ENCODE data around the gene CSF2RB.

DNA sequence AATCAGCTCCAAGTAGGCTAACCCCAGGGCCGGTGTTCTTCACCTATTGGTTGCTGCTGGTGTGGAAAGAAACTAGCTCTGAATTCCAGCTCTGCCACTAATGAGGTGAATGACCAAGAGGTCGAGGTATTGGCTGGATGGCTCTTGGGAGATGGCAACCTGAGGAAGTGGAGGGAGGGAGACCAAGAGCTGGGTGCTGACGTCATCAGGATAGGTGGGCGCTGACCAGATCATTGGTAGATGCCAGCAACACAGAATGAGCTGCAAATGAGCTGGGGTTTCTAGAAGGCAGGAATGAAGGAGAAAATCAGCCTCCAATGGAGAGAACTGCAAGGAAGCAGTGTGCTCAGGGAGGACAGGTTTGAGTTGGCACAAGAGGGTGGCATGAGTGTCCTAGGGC is 14.7 kb upstream of the CSF2RB start:
- TF ChIP-seq, protein P1, sequence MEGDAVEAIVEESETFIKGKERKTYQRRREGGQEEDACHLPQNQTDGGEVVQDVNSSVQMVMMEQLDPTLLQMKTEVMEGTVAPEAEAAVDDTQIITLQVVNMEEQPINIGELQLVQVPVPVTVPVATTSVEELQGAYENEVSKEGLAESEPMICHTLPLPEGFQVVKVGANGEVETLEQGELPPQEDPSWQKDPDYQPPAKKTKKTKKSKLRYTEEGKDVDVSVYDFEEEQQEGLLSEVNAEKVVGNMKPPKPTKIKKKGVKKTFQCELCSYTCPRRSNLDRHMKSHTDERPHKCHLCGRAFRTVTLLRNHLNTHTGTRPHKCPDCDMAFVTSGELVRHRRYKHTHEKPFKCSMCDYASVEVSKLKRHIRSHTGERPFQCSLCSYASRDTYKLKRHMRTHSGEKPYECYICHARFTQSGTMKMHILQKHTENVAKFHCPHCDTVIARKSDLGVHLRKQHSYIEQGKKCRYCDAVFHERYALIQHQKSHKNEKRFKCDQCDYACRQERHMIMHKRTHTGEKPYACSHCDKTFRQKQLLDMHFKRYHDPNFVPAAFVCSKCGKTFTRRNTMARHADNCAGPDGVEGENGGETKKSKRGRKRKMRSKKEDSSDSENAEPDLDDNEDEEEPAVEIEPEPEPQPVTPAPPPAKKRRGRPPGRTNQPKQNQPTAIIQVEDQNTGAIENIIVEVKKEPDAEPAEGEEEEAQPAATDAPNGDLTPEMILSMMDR (IDR thresholded peaks at IDR 0.05) = no peak
- TF ChIP-seq EP300 (IDR thresholded peaks at IDR 0.05) (no peak), POLR2A (IDR thresholded peaks at IDR 0.05) (no peak)
